Transverse colon (tissue), 4 donors: ENCODE data around the gene SH3GLB2.

ENCODE experiments used
- EP300 ChIP-seq: sonication (generic); formaldehyde crosslinking; IDR thresholded peaks from one replicate; pipeline ENCODE4 v1.6.1; 2017; ENCODE audit warnings: antibody characterized with exemption, low read depth
- POLR2A ChIP-seq: fragments of 450-650 bp; IDR thresholded peaks from one replicate; pipeline ENCODE4 v1.6.1; 2016; ENCODE audit warnings: antibody characterized with exemption, mild to moderate bottlenecking, moderate library complexity
- POLR2AphosphoS5 ChIP-seq, 3 donors: sonication (generic); formaldehyde crosslinking; IDR thresholded peaks; one replicate each; pipeline ENCODE4 v1.6.1; 2016; ENCODE audit warnings: antibody characterized with exemption in 3 of 3
- TF ChIP-seq, protein P1 (sequence below), 5 experiments: fragments of 200-600 bp in 3 of 5; fragments of 450-650 bp in 2 of 5; sonication (generic) in 3 of 5; IDR thresholded peaks; 1 replicate in 2 of 5; 2 replicates in 3 of 5; pipeline ENCODE4 v1.5.1; 2016 to 2017; ENCODE audit warnings: antibody characterized with exemption in 5 of 5, inconsistent platforms in 3 of 5, mild to moderate bottlenecking in 2 of 5, moderate library complexity in 1 of 5

DNA sequence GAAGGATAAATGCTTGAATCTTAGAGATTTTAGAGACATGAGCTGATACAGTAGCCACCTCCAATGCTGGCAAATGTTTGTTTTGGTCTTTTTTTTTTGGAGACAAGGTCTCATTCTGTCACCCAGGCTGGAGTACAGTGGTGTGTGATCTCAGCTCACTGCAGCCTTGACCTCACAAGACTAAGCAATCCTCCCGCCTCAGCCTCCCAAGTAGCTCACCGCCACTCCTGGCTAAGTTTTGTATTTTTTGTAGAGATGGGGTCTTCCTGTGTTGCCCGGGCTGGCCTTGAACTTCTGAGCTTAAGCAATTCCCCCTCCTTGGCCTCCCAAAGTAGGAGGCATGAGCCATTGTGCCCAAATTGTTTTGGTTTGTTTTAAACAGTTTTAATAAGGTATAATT is 46.0 kb upstream of the SH3GLB2 start:
- TF ChIP-seq POLR2A = no peak
- TF ChIP-seq, protein P1, sequence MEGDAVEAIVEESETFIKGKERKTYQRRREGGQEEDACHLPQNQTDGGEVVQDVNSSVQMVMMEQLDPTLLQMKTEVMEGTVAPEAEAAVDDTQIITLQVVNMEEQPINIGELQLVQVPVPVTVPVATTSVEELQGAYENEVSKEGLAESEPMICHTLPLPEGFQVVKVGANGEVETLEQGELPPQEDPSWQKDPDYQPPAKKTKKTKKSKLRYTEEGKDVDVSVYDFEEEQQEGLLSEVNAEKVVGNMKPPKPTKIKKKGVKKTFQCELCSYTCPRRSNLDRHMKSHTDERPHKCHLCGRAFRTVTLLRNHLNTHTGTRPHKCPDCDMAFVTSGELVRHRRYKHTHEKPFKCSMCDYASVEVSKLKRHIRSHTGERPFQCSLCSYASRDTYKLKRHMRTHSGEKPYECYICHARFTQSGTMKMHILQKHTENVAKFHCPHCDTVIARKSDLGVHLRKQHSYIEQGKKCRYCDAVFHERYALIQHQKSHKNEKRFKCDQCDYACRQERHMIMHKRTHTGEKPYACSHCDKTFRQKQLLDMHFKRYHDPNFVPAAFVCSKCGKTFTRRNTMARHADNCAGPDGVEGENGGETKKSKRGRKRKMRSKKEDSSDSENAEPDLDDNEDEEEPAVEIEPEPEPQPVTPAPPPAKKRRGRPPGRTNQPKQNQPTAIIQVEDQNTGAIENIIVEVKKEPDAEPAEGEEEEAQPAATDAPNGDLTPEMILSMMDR (IDR thresholded peaks at IDR 0.05) = no peak
- no peak for TF ChIP-seq EP300
- TF ChIP-seq POLR2AphosphoS5 (IDR thresholded peaks at IDR 0.05) = no peak
